Neural cell (in vitro differentiated cells): Measurements from ENCODE around the gene DOCK2. TPM values are rescaled to one million over a fixed set of nuclear protein-coding genes. Genes with fewer than 3 reads are reported as not detected.

Experiments
- H2AFZ ChIP-seq: fragments of 200-600, 300-800 bp; sonication (generic), shearing (Covaris generic); 2 replicates; pipeline ENCODE4 v1.6.0; 2014; ENCODE audit warnings: low read depth, mild to moderate bottlenecking, antibody characterized with exemption, low read length, moderate library complexity
- H3F3A ChIP-seq: fragments of 200-600 bp; shearing (Covaris generic); 2 replicates; pipeline ENCODE4 v1.6.1; 2016; ENCODE audit warnings: mild to moderate bottlenecking, moderate library complexity, mixed read lengths, antibody characterized with exemption, low read length; ENCODE audit not compliant: insufficient read depth, poor library complexity, severe bottlenecking
- H3K27ac ChIP-seq: fragments of 200-600, 300-800 bp; sonication (generic), shearing (Covaris generic); 2 replicates; pipeline ENCODE4 v1.5.1; 2014; ENCODE audit warnings: mild to moderate bottlenecking, low read length, moderate library complexity
- H3K27me3 ChIP-seq: fragments of 300-800, 200-600 bp; sonication (generic), shearing (Covaris generic); 2 replicates; pipeline ENCODE4 v1.6.0; 2014; ENCODE audit warnings: mild to moderate bottlenecking, low read depth, low read length, moderate library complexity; ENCODE audit not compliant: insufficient read depth
- H3K36me3 ChIP-seq: fragments of 300-800, 200-600 bp; sonication (generic), shearing (Covaris generic); 2 replicates; pipeline ENCODE4 v1.5.1; 2014; ENCODE audit warnings: mild to moderate bottlenecking, antibody characterized with exemption, low read length, moderate library complexity; ENCODE audit not compliant: insufficient read depth
- H3K4me2 ChIP-seq: fragments of 300-800, 200-600 bp; sonication (generic), shearing (Covaris generic); 2 replicates; pipeline ENCODE4 v1.6.0; 2014; ENCODE audit warnings: mild to moderate bottlenecking, low read length
- H3K4me3 ChIP-seq: fragments of 300-800, 200-600 bp; sonication (generic), shearing (Covaris generic); 2 replicates; pipeline ENCODE4 v1.5.1; 2014; ENCODE audit warnings: mild to moderate bottlenecking, low read length, moderate library complexity
- H3K79me2 ChIP-seq: fragments of 200-600 bp; shearing (Covaris generic); replicated peaks from 2 replicates; pipeline ENCODE4 v1.6.0; 2014; ENCODE audit warnings: mild to moderate bottlenecking, low read length, moderate library complexity; ENCODE audit not compliant: insufficient read depth
- H3K9ac ChIP-seq: fragments of 300-800, 200-600 bp; sonication (generic), shearing (Covaris generic); 2 replicates; pipeline ENCODE4 v1.6.1; 2016; ENCODE audit warnings: mild to moderate bottlenecking, low read length, mixed read lengths
- H3K9me2 ChIP-seq: fragments of 200-600 bp; shearing (Covaris generic); 2 replicates; pipeline ENCODE4 v1.6.1; 2016; ENCODE audit warnings: mild to moderate bottlenecking, low read length, mixed read lengths; ENCODE audit not compliant: insufficient read depth
- H3K9me3 ChIP-seq: fragments of 200-600, 300-800 bp; sonication (generic), shearing (Covaris generic); 2 replicates; pipeline ENCODE4 v1.6.1; 2016; ENCODE audit warnings: mild to moderate bottlenecking, mixed run types, low read length, moderate library complexity, mixed read lengths
- H4K20me1 ChIP-seq: fragments of 200-600 bp; shearing (Covaris generic); 2 replicates; pipeline ENCODE4 v1.6.1; 2016; ENCODE audit warnings: mild to moderate bottlenecking, mixed run types; ENCODE audit not compliant: insufficient read depth
- EP300 ChIP-seq: fragments of 450-650 bp; conservative IDR thresholded peaks from 2 replicates; pipeline ENCODE4 v1.6.1; 2014; ENCODE audit warnings: antibody characterized with exemption, mild to moderate bottlenecking, moderate library complexity; ENCODE audit not compliant: poor library complexity, severe bottlenecking
- EZH2 ChIP-seq: fragments of 200-600, 300-800 bp; shearing (Covaris generic), sonication (generic); IDR thresholded peaks from 2 replicates; pipeline ENCODE4 v1.6.1; 2014; ENCODE audit warnings: antibody characterized with exemption, low read length, borderline replicate concordance, mild to moderate bottlenecking; ENCODE audit not compliant: insufficient read depth, poor library complexity, severe bottlenecking
- MXI1 ChIP-seq: fragments of 450-650 bp; conservative IDR thresholded peaks from 2 replicates; pipeline ENCODE4 v1.6.1; 2014; ENCODE audit warnings: antibody characterized with exemption, mild to moderate bottlenecking; ENCODE audit not compliant: poor library complexity, severe bottlenecking
- POLR2AphosphoS5 ChIP-seq: IDR thresholded peaks from 2 replicates; pipeline ENCODE4 v1.6.1; 2012
- RAD21 ChIP-seq: fragments of 450-650 bp; conservative IDR thresholded peaks from 2 replicates; pipeline ENCODE4 v1.6.1; 2014; ENCODE audit warnings: antibody characterized with exemption, mild to moderate bottlenecking, moderate library complexity
- SMC3 ChIP-seq: fragments of 450-650 bp; conservative IDR thresholded peaks from 2 replicates; pipeline ENCODE4 v1.6.1; 2014; ENCODE audit warnings: antibody characterized with exemption, mild to moderate bottlenecking, moderate library complexity; ENCODE audit not compliant: poor library complexity
- TAF1 ChIP-seq: IDR thresholded peaks from 2 replicates; pipeline ENCODE4 v1.6.1; 2012; ENCODE audit warnings: low read depth
- polyA plus RNA-seq: library from polyadenylated mRNA; depleted of rRNA; stranded (reverse); fragments of >200 nt; gene quantifications from 2 replicates; pipeline ENCODE4 v1.2.3, GENCODE V29; 2014
- TF ChIP-seq, protein P1 (sequence below): fragments of 450-650 bp; IDR thresholded peaks from 2 replicates; pipeline ENCODE4 v1.5.1; 2014; ENCODE audit warnings: antibody characterized with exemption, mild to moderate bottlenecking, moderate library complexity; ENCODE audit not compliant: poor library complexity, severe bottlenecking
- TF ChIP-seq, protein P2 (sequence below): IDR thresholded peaks from 2 replicates; pipeline ENCODE4 v1.6.1; 2012; ENCODE audit warnings: borderline replicate concordance

DOCK2 gene
- polyA plus RNA-seq, 1 donor from 2014 or later = 0.15 TPM

DNA sequence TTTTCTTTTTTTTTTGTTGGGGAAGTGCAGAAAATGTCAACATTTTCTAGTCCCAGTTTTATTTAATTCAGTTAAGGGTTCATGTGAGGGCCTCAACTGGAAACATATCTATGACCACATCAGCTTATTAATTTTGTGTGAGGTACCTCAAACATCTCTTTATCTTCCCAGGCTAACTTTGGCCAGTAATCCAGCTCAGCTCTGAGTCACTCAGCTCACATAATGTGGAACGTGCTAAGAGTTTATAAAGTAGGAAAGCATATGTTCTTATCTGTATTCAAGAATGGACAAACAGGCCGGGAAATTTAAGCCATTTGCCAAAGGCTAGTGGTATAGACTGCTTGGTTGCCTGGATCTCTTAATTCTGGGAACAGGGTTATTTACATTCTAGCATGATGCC lies 224.9 kb downstream of the DOCK2 start:
- Histone ChIP-seq H3K9me3 (no peaks in the 10 kb centered on the region), H3K27me3 (no peaks in the 10 kb centered on the region), H3F3A (no peaks in the 10 kb centered on the region), H3K9ac (no peak overlapping the region), H3K9me2 (no peaks in the 10 kb centered on the region), H2AFZ (no peak overlapping the region), H3K79me2 (no peaks in the 10 kb centered on the region), H3K4me3 (peak overlapping the region; percentile 27), H3K27ac (peak overlapping the region; percentile 30), H3K36me3 (no peaks in the 10 kb centered on the region), H4K20me1 (no peaks in the 10 kb centered on the region), H3K4me2 (peak overlapping the region; percentile 7)
- TF ChIP-seq, protein P1, sequence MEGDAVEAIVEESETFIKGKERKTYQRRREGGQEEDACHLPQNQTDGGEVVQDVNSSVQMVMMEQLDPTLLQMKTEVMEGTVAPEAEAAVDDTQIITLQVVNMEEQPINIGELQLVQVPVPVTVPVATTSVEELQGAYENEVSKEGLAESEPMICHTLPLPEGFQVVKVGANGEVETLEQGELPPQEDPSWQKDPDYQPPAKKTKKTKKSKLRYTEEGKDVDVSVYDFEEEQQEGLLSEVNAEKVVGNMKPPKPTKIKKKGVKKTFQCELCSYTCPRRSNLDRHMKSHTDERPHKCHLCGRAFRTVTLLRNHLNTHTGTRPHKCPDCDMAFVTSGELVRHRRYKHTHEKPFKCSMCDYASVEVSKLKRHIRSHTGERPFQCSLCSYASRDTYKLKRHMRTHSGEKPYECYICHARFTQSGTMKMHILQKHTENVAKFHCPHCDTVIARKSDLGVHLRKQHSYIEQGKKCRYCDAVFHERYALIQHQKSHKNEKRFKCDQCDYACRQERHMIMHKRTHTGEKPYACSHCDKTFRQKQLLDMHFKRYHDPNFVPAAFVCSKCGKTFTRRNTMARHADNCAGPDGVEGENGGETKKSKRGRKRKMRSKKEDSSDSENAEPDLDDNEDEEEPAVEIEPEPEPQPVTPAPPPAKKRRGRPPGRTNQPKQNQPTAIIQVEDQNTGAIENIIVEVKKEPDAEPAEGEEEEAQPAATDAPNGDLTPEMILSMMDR = no peak
- TF ChIP-seq EZH2 (no peak), POLR2AphosphoS5 (no peak), SMC3 (no peak), RAD21 (no peak), TAF1 (no peak), EP300 (no peak), MXI1 (no peak)
- TF ChIP-seq, protein P2, sequence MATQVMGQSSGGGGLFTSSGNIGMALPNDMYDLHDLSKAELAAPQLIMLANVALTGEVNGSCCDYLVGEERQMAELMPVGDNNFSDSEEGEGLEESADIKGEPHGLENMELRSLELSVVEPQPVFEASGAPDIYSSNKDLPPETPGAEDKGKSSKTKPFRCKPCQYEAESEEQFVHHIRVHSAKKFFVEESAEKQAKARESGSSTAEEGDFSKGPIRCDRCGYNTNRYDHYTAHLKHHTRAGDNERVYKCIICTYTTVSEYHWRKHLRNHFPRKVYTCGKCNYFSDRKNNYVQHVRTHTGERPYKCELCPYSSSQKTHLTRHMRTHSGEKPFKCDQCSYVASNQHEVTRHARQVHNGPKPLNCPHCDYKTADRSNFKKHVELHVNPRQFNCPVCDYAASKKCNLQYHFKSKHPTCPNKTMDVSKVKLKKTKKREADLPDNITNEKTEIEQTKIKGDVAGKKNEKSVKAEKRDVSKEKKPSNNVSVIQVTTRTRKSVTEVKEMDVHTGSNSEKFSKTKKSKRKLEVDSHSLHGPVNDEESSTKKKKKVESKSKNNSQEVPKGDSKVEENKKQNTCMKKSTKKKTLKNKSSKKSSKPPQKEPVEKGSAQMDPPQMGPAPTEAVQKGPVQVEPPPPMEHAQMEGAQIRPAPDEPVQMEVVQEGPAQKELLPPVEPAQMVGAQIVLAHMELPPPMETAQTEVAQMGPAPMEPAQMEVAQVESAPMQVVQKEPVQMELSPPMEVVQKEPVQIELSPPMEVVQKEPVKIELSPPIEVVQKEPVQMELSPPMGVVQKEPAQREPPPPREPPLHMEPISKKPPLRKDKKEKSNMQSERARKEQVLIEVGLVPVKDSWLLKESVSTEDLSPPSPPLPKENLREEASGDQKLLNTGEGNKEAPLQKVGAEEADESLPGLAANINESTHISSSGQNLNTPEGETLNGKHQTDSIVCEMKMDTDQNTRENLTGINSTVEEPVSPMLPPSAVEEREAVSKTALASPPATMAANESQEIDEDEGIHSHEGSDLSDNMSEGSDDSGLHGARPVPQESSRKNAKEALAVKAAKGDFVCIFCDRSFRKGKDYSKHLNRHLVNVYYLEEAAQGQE = no peak

DNA sequence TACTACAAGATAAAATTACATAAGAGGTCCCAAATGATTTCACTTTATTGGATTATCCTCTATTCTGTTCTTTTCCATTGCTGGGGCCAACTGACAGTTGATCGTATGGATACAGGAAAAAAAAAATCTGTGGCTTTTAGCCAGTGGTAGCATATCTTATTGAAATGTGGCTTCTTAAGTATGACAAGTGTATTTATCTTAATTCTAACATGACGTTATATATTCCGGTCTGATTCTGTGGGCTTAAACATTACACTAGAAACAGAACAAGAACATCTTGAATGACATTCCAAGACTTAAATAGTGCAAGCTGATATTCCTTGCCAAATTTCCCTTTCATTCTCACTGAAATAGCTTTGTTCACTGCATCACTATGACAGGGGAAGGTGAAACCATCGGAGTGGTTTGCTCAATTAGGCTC lies 225.3 kb downstream of the DOCK2 start:
- Histone ChIP-seq H3K9me3 (no peaks in the 10 kb centered on the region), H3K27ac (peak overlapping the region; percentile 30), H3K9ac (no peak overlapping the region), H3K27me3 (no peaks in the 10 kb centered on the region), H3K9me2 (no peaks in the 10 kb centered on the region), H3K79me2 (no peaks in the 10 kb centered on the region), H3K36me3 (no peaks in the 10 kb centered on the region), H2AFZ (no peak overlapping the region), H3F3A (no peaks in the 10 kb centered on the region), H3K4me3 (peak overlapping the region; percentile 27), H3K4me2 (peak overlapping the region; percentile 7), H4K20me1 (no peaks in the 10 kb centered on the region)
- TF ChIP-seq RAD21 (no peak), TAF1 (no peak), SMC3 (no peak), POLR2AphosphoS5 (no peak), EZH2 (no peak), EP300 (no peak), MXI1 (no peak)
- TF ChIP-seq, protein P2 = no peak
- TF ChIP-seq, protein P1 = no peak
